HG03103 (cell line): ENCODE measurements around the gene FAM187B.
"Not testable (repeated sequence)": the region's sequence is repeated elsewhere in the genome, so short reads cannot be mapped to it uniquely, and the experiment has no call there.

ENCODE experiments used
- ATAC-seq: cut with Tn5 transposase; IDR thresholded peaks from one replicate; pipeline ENCODE4 v1.9.1; 2021; ENCODE audit warnings: low read depth; ENCODE audit not compliant: unreplicated experiment

FAM187B gene

GRCh38 chr19:35240327-35240726 lies 11.8 kb upstream of the FAM187B start:
- no peak for ATAC-seq

GRCh38 chr19:35239597-35239996 lies 11.1 kb upstream of the FAM187B start:
- not testable (repeated sequence) for ATAC-seq

- no peak for ATAC-seq
Measured at GRCh38 chr19:35236638-35237400, 8.3 kb upstream of the FAM187B start.

- ATAC-seq: no peak
Measured at GRCh38 chr19:35232912-35233311, 4.4 kb upstream of the FAM187B start.

GRCh38 chr19:35231956-35232645 lies 3.6 kb upstream of the FAM187B start:
- ATAC-seq: no peak

GRCh38 chr19:35229601-35230000 lies 1.1 kb upstream of the FAM187B start:
- no peak for ATAC-seq

GRCh38 chr19:35226748-35227147 lies 1.8 kb downstream of the FAM187B start:
- ATAC-seq: no peak

GRCh38 chr19:35225951-35226350 lies 2.6 kb downstream of the FAM187B start:
- no peak for ATAC-seq

- ATAC-seq: no peak
Measured at GRCh38 chr19:35224681-35225571, 3.6 kb downstream of the FAM187B start.

- no peak for ATAC-seq
Measured at GRCh38 chr19:35223862-35224505, 4.6 kb downstream of the FAM187B start.

- no peak for ATAC-seq
Measured at GRCh38 chr19:35223084-35223790, 5.3 kb downstream of the FAM187B start.

GRCh38 chr19:35222373-35223015 lies 6.0 kb downstream of the FAM187B start:
- no peak for ATAC-seq

GRCh38 chr19:35220973-35221590 lies 7.5 kb downstream of the FAM187B start:
- not testable (repeated sequence) for ATAC-seq

GRCh38 chr19:35220315-35220921 lies 8.1 kb downstream of the FAM187B start:
- ATAC-seq: no peak

- ATAC-seq: no peak
Measured at GRCh38 chr19:35219008-35219407, 9.5 kb downstream of the FAM187B start.

GRCh38 chr19:35217649-35217990 lies 10.9 kb downstream of the FAM187B start:
- ATAC-seq: no peak

- ATAC-seq: no peak
Measured at GRCh38 chr19:35216833-35217648, 11.5 kb downstream of the FAM187B start.
